Gastrocnemius medialis (tissue), 4 donors: ENCODE data around the gene GLT6D1. TPM values are rescaled to one million over a fixed set of nuclear protein-coding genes. Genes with fewer than 3 reads are reported as not detected.
"Not testable (repeated sequence)": the region's sequence is repeated elsewhere in the genome, so short reads cannot be mapped to it uniquely, and the experiment has no call there.

Experiments
- ATAC-seq, 2 donors: fragments of 150-250 bp; one replicate each; pipeline ENCODE4 v1.9.1; 2016
- DNase-seq, 2 donors: peaks; one replicate each; pipeline ENCODE4 v3.0.0-alpha.2; 2019
- H3K27ac ChIP-seq, 4 donors: fragments of 200-600 bp; sonication (generic); 1 replicate in 1 of 4; 2 replicates in 3 of 4; pipeline ENCODE4 v1.5.1; 2016 to 2018; ENCODE audit warnings: mild to moderate bottlenecking in 2 of 4, moderate library complexity in 1 of 4
- H3K27me3 ChIP-seq, 3 donors: fragments of 200-600 bp; sonication (generic) in 2 of 3; 1 replicate in 1 of 3; 2 replicates in 2 of 3; pipeline versions ENCODE4 v1.5.1 to v1.6.0; 2016 to 2019; ENCODE audit warnings: mild to moderate bottlenecking in 1 of 3, moderate library complexity in 1 of 3
- H3K36me3 ChIP-seq, 2 donors: fragments of 200-600 bp; sonication (generic) in 1 of 2; one replicate each; pipeline ENCODE4 v1.5.1; 2017 to 2018
- H3K4me1 ChIP-seq, 2 donors: fragments of 200-600 bp; sonication (generic) in 1 of 2; one replicate each; pipeline ENCODE4 v1.5.1; 2016 to 2017; ENCODE audit warnings: mild to moderate bottlenecking in 2 of 2
- H3K4me3 ChIP-seq, 4 donors: fragments of 200-600 bp; sonication (generic) in 3 of 4; 1 replicate in 1 of 4; 2 replicates in 3 of 4; pipeline ENCODE4 v1.5.1; 2016 to 2019; ENCODE audit warnings: mild to moderate bottlenecking in 2 of 4
- H3K9me3 ChIP-seq, 3 donors: fragments of 200-600 bp; sonication (generic) in 2 of 3; 1 replicate in 1 of 3; 2 replicates in 2 of 3; pipeline ENCODE4 v1.5.1; 2016 to 2019
- POLR2A ChIP-seq, 2 donors: fragments of 450-650 bp; IDR thresholded peaks; one replicate each; pipeline ENCODE4 v1.6.1; 2017; ENCODE audit warnings: antibody characterized with exemption in 2 of 2, mild to moderate bottlenecking in 2 of 2, moderate library complexity in 2 of 2
- in situ Hi-C, 4 donors: fragments of 200-750 bp; cut with MboI; loops; one replicate each; pipeline versions ENCODE4 v1.15.0 to v1.8.0; 2017; ENCODE audit warnings: low sequenced_read_pairs in 4 of 4
- intact Hi-C: fragments of 100-400 bp; cut with DNase I; formaldehyde crosslinking; loops from one replicate; pipeline ENCODE4 v1.15.1; 2023; ENCODE audit warnings: low total_unique reads
- total RNA-seq, 4 donors: library from RNA; depleted of rRNA; stranded (reverse); fragments of >200 nt; gene quantifications; one replicate each; pipeline versions ENCODE4 v1.1.0 to v1.2.3, GENCODE V29; 2016
- TF ChIP-seq, protein P1 (sequence below), 5 experiments: fragments of 450-650 bp in 3 of 5; fragments of 200-600 bp in 2 of 5; sonication (generic) in 2 of 5; IDR thresholded peaks in 4 of 5; conservative IDR thresholded peaks in 1 of 5; 1 replicate in 4 of 5; 2 replicates in 1 of 5; pipeline ENCODE4 v1.5.1; 2016 to 2019; ENCODE audit warnings: antibody characterized with exemption in 5 of 5, mild to moderate bottlenecking in 3 of 5, moderate library complexity in 3 of 5

GLT6D1 gene
- total RNA-seq, 4 donors from 2014 or later = not detected

DNA sequence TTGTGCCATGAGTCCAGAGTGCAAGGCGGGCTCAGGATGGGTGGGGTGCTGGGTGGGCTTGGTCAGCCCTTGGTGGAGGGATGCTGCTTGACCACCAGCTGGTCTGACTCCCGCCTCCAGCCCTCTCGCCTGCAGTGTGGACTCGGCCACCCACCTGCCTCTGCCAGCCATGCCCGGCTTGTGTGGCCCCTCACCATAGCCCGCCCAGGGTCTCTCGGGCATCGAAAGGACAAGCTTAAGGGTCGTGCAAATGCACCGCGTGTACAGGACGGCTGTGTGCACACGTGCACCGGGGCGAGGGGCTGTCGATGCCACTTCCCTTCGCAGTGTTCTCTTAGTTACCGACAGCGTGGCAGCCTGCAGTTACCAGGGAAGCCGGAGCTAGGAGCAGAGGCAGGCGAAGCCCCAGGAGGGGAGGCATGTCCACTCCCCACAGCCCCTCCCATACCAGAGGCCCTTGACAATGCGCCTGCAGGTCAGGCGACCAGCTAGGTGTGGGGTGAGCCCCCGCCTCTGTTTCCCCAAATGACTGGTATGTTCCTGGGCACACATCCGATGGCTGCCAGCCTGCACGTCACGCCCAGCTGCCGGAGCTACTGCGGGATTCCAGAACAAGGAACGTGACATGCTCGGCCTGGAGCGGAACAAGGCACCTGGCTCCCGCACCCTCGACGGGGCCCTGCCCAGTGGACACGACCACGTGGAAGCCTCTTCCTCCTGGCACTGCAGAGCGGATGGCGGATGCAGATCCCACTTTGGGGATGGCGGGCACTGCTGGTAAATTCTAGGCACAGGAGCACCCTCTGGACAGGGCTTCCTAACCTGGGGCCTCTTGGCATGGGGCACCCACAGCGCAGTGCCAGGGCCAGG lies 31.6 kb upstream of the GLT6D1 start:
- Histone ChIP-seq H3K27ac (no peak overlapping the region), H3K36me3 (no peaks in the 10 kb centered on the region), H3K4me3 (no peak overlapping the region), H3K27me3 (peaks cover 4 to 17% (median 11%) of the 10 kb centered on the region in 3 donors), H3K4me1 (no peaks in the 10 kb centered on the region), H3K9me3 (no peaks in the 10 kb centered on the region)
- no peak for TF ChIP-seq POLR2A (IDR thresholded peaks at IDR 0.05)
- TF ChIP-seq, protein P1, sequence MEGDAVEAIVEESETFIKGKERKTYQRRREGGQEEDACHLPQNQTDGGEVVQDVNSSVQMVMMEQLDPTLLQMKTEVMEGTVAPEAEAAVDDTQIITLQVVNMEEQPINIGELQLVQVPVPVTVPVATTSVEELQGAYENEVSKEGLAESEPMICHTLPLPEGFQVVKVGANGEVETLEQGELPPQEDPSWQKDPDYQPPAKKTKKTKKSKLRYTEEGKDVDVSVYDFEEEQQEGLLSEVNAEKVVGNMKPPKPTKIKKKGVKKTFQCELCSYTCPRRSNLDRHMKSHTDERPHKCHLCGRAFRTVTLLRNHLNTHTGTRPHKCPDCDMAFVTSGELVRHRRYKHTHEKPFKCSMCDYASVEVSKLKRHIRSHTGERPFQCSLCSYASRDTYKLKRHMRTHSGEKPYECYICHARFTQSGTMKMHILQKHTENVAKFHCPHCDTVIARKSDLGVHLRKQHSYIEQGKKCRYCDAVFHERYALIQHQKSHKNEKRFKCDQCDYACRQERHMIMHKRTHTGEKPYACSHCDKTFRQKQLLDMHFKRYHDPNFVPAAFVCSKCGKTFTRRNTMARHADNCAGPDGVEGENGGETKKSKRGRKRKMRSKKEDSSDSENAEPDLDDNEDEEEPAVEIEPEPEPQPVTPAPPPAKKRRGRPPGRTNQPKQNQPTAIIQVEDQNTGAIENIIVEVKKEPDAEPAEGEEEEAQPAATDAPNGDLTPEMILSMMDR (IDR thresholded peaks at IDR 0.05 in 4 of 5, conservative IDR thresholded peaks at IDR 0.05 in 1 of 5) = no peak
- intact Hi-C loops = loop anchor here (2.0 kb wide), 1 partner anchor 20 kb away; no protein-coding TSS in a partner anchor
- ATAC-seq = no peak
- in situ Hi-C loops = no loop called here
- DNase-seq = no peak

DNA sequence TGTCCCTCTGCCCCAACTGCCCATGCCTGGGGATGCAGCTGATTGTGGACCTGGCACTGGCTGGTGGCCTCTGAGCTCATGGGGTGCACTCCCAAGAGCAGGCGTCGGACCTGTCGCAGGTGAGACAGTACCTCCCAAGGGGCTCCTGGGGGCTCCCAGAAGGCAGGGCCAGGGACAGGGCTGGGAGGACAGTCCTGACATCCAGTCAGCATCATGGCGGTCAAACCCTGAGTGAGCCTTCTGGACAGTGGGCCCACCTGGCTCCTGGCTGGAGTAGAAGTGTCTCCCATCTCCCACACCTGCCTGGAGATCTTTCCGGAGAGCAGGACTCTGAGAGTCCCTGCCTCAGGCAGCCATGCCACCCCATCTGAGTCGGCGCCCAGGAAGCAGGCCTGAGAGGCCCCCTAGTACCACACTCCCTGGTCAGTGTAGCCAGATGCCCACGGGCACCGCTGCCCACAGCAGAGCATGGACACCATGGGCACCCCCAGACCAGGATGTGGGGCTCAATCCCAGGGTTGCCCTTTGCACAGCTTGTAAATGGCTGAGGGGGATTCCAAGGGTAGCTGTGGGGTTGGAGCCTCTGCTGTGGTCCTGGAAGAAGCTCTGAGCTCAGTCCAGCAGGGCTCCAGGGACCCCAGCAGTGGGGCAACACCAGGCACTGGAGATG lies 30.4 kb upstream of the GLT6D1 start:
- no peak for DNase-seq
- intact Hi-C loops (loop anchor here (2.0 kb wide), 1 partner anchor 21 kb away; no protein-coding TSS in a partner anchor), in situ Hi-C loops (no loop called here)
- ATAC-seq = no peak
- peaks cover 4 to 21% (median 11%) of the 10 kb centered on the region in 3 donors for H3K27me3 ChIP-seq
- no peaks in the 10 kb centered on the region for H3K9me3 ChIP-seq
- H3K4me3 ChIP-seq = no peak overlapping the region
- TF ChIP-seq, protein P1 (IDR thresholded peaks at IDR 0.05 in 4 of 5, conservative IDR thresholded peaks at IDR 0.05 in 1 of 5) = no peak
- no peak for TF ChIP-seq POLR2A (IDR thresholded peaks at IDR 0.05)
- H3K27ac ChIP-seq = no peak overlapping the region
- H3K36me3 ChIP-seq = no peaks in the 10 kb centered on the region
- no peaks in the 10 kb centered on the region for H3K4me1 ChIP-seq

DNA sequence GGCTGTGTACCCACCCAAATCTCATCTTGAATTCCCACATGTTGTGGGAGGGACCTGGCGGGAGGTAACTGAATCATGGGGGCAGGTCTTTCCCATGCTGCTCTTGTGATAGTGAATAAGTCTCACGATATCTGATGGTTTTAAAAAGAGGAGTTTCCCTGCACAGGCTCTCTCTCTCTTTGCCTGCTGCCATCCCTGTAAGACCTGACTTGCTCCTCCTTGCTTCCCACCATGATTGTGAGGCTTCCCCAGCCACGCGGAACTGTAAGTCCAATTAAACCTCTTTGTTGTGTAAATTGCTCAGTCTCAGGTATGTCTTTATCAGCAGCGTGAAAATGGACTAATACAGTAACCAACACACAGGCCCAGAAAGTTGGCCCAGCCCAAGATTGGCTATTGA lies 29.7 kb upstream of the GLT6D1 start:
- H3K36me3 ChIP-seq, H3K27ac ChIP-seq, ATAC-seq, H3K4me1 ChIP-seq, H3K9me3 ChIP-seq, H3K4me3 ChIP-seq, in situ Hi-C loops, intact Hi-C loops, DNase-seq: not testable (repeated sequence)
- H3K27me3 ChIP-seq = peaks cover 4 to 21% (median 11%) of the 10 kb centered on the region in 3 donors

DNA sequence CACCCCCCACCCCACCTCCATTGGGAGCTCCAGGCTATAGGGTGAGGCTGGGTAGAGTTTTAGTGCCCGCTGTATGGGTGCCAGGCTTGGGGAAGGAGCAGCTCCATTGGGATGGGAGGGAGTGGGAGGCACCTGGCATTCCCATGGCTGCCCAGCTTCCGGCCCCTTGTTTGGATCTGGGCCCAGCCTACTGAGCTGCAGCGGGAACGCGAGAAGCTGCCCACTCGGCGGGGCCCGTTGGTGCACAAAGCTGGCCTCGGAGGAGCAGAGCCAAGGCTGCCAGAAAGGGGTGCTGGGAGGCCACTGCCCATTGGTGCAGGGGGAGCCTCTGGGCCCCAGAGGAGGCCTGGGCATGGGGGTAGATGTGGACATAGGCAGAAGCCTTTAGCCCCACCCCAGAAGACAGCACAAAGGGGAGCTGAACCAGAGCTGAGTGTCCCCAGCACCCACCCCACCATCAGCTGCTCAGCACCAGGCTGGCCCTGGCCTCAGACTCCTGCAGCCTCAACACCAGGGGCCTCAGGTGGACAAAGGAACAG lies 28.2 kb upstream of the GLT6D1 start:
- Histone ChIP-seq H3K4me3 (no peak overlapping the region), H3K27me3 (peaks cover 4 to 18% (median 10%) of the 10 kb centered on the region in 3 donors), H3K36me3 (no peaks in the 10 kb centered on the region), H3K4me1 (no peaks in the 10 kb centered on the region), H3K27ac (no peak overlapping the region), H3K9me3 (no peaks in the 10 kb centered on the region)
- in situ Hi-C loops = no loop called here
- no peak for ATAC-seq
- no peak for DNase-seq
- intact Hi-C loops = no loop called here
- no peak for TF ChIP-seq POLR2A (IDR thresholded peaks at IDR 0.05)
- TF ChIP-seq, protein P1 (IDR thresholded peaks at IDR 0.05 in 4 of 5, conservative IDR thresholded peaks at IDR 0.05 in 1 of 5) = no peak
